D721Med (cell line): ENCODE measurements around the gene ZNF740.

Source experiments
- DNase-seq: peaks from one replicate; pipeline ENCODE4 v3.0.0; 2011; ENCODE audit warnings: low spot score; ENCODE audit not compliant: insufficient read length
- FAIRE-seq: peaks from 2 replicates; lab custom pipeline; 2011; peaks lifted over from hg19 to GRCh38; lab: Jason Lieb, UNC
- CTCF ChIP-seq: IDR thresholded peaks from 2 replicates; pipeline ENCODE4 v1.5.1; 2012; ENCODE audit warnings: mild to moderate bottlenecking, control low read depth; ENCODE audit not compliant: insufficient read depth; ENCODE audit errors: missing control alignments

ZNF740 gene

GRCh38 chr12:53182903-53183302 is 2.4 kb downstream of the ZNF740 start:
- no peak for DNase-seq
- no peak for FAIRE-seq
- no peak for TF ChIP-seq CTCF

GRCh38 chr12:53184828-53185227 is 4.3 kb downstream of the ZNF740 start:
- FAIRE-seq (no peak), DNase-seq (no peak)
- TF ChIP-seq CTCF = no peak

- DNase-seq (no peak), FAIRE-seq (no peak)
- no peak for TF ChIP-seq CTCF
Measured at GRCh38 chr12:53185582-53186153, 5.1 kb downstream of the ZNF740 start.

GRCh38 chr12:53186745-53187144 is 6.2 kb downstream of the ZNF740 start:
- FAIRE-seq = no peak
- TF ChIP-seq CTCF = no peak
- no peak for DNase-seq

- TF ChIP-seq CTCF = no peak
- no peak for DNase-seq
- no peak for FAIRE-seq
Measured at GRCh38 chr12:53187145-53187899, 6.8 kb downstream of the ZNF740 start.

- FAIRE-seq (no peak), DNase-seq (no peak)
- TF ChIP-seq CTCF = peak; percentile 58
Measured at GRCh38 chr12:53190108-53190729, 9.7 kb downstream of the ZNF740 start.
